SK-N-SH treated with all-trans-retinoic acid at 6 μM for 48 hours (cell line): ENCODE results near the gene DNASE1L3.

Source experiments
- ATAC-seq: fragments of 200-7000 bp; cut with Tn5 transposase; 3 replicates; pipeline ENCODE4 v1.9.1; 2020; ENCODE audit warnings: mild to moderate bottlenecking, moderate library complexity
- ARNTL ChIP-seq: fragments of 450-650 bp; formaldehyde crosslinking; IDR thresholded peaks from 2 replicates; pipeline ENCODE4 v1.5.0; 2020; ENCODE audit warnings: low read depth, mild to moderate bottlenecking, moderate library complexity, borderline replicate concordance
- BACH2 ChIP-seq: fragments of 250-450 bp; sonication (Bioruptor Pico); IDR thresholded peaks from 2 replicates; pipeline ENCODE4 v1.9.0; 2021; ENCODE audit warnings: mild to moderate bottlenecking, borderline replicate concordance
- CSDC2 ChIP-seq: fragments of 250-450 bp; sonication (Bioruptor Pico); IDR thresholded peaks from 2 replicates; pipeline ENCODE4 v1.5.0; 2020; ENCODE audit warnings: mild to moderate bottlenecking, moderate library complexity
- ESRRG ChIP-seq: fragments of 250-450 bp; sonication (Bioruptor Pico); IDR thresholded peaks from 2 replicates; pipeline ENCODE4 v1.6.1; 2021; ENCODE audit warnings: mild to moderate bottlenecking
- GLIS3 ChIP-seq: fragments of 250-450 bp; sonication (Bioruptor Pico); IDR thresholded peaks from 2 replicates; pipeline ENCODE4 v1.5.0; 2020; ENCODE audit warnings: mild to moderate bottlenecking, moderate library complexity
- ISL1 ChIP-seq: fragments of 250-450 bp; sonication (Bioruptor Pico); IDR thresholded peaks from 2 replicates; pipeline ENCODE4 v2.1.2; 2022; ENCODE audit warnings: mild to moderate bottlenecking, moderate library complexity
- OSR1 ChIP-seq: fragments of 250-450 bp; sonication (Bioruptor Pico); IDR thresholded peaks from 2 replicates; pipeline ENCODE4 v1.8.0; 2022; ENCODE audit warnings: moderate library complexity, mild to moderate bottlenecking, inconsistent platforms
- RARB ChIP-seq: fragments of 250-450 bp; sonication (Bioruptor Pico); IDR thresholded peaks from 2 replicates; pipeline ENCODE4 v1.8.0; 2021; ENCODE audit warnings: mild to moderate bottlenecking, moderate library complexity
- TOX ChIP-seq: fragments of 250-450 bp; sonication (Bioruptor Pico); IDR thresholded peaks from 2 replicates; pipeline ENCODE4 v1.8.0; 2021; ENCODE audit warnings: mild to moderate bottlenecking, moderate library complexity, borderline replicate concordance
- ZC3H10 ChIP-seq: fragments of 250-450 bp; sonication (Bioruptor Pico); IDR thresholded peaks from 2 replicates; pipeline ENCODE4 v1.5.1; 2021; ENCODE audit warnings: mild to moderate bottlenecking, moderate library complexity
- ZFP3 ChIP-seq: fragments of 250-450 bp; sonication (Bioruptor Pico); IDR thresholded peaks from 2 replicates; pipeline ENCODE4 v1.5.0; 2020; ENCODE audit warnings: mild to moderate bottlenecking, moderate library complexity
- ZNF565 ChIP-seq: fragments of 450-650 bp; formaldehyde crosslinking; conservative IDR thresholded peaks from 2 replicates; pipeline ENCODE4 v1.5.0; 2020; ENCODE audit warnings: low read depth, mild to moderate bottlenecking, moderate library complexity
- ZNF70 ChIP-seq: fragments of 450-650 bp; formaldehyde crosslinking; IDR thresholded peaks from 2 replicates; pipeline ENCODE4 v1.5.0; 2020; ENCODE audit warnings: mild to moderate bottlenecking, moderate library complexity
- TF ChIP-seq, protein P1 (sequence below): fragments of 250-450 bp; sonication (Bioruptor Pico); IDR thresholded peaks from 2 replicates; pipeline ENCODE4 v1.5.0; 2020; ENCODE audit warnings: mild to moderate bottlenecking, moderate library complexity
- TF ChIP-seq, protein P2 (sequence below): fragments of 250-450 bp; sonication (Bioruptor Pico); IDR thresholded peaks from 2 replicates; pipeline ENCODE4 v1.5.1; 2021; ENCODE audit warnings: mild to moderate bottlenecking, moderate library complexity
- TF ChIP-seq, protein P3 (sequence below): fragments of 250-450 bp; sonication (Bioruptor Pico); IDR thresholded peaks from 2 replicates; pipeline ENCODE4 v1.5.1; 2020; ENCODE audit warnings: low read depth, mild to moderate bottlenecking, moderate library complexity

DNASE1L3 gene

DNA sequence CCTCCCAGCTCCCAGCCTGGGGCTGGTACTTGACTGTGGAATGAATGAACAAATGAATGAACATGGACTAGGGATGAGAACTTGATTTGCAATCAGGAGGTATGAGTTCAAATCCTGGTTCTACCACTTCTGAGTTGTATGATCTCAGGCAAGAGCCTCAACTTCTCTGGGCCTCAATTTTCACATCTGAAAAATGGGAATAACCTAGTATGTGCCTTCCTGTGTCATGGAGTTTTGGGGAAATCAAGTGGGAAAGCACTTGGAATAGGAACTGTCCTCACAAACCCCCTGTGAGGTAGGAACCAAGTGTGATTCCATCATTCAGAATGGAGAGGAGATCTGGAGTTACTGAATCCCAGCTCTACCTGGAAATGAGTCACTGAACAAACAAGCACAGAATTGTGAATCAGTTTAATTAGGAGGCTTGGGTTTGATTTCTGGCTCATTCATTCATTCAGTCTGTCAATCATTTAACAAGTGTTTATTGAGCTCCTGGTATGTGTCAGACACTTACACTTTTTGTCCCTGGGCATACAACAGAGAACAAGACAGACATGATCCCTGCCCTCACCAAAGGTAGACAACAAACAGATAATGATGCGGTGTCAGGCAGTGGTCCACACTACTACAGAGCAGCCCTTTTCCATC, 29.7 kb downstream of the DNASE1L3 start:
- ATAC-seq = no peak
- TF ChIP-seq, protein P1, sequence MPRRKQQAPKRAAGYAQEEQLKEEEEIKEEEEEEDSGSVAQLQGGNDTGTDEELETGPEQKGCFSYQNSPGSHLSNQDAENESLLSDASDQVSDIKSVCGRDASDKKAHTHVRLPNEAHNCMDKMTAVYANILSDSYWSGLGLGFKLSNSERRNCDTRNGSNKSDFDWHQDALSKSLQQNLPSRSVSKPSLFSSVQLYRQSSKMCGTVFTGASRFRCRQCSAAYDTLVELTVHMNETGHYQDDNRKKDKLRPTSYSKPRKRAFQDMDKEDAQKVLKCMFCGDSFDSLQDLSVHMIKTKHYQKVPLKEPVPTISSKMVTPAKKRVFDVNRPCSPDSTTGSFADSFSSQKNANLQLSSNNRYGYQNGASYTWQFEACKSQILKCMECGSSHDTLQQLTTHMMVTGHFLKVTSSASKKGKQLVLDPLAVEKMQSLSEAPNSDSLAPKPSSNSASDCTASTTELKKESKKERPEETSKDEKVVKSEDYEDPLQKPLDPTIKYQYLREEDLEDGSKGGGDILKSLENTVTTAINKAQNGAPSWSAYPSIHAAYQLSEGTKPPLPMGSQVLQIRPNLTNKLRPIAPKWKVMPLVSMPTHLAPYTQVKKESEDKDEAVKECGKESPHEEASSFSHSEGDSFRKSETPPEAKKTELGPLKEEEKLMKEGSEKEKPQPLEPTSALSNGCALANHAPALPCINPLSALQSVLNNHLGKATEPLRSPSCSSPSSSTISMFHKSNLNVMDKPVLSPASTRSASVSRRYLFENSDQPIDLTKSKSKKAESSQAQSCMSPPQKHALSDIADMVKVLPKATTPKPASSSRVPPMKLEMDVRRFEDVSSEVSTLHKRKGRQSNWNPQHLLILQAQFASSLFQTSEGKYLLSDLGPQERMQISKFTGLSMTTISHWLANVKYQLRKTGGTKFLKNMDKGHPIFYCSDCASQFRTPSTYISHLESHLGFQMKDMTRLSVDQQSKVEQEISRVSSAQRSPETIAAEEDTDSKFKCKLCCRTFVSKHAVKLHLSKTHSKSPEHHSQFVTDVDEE (CRISPR knock-in tag) = no peak
- TF ChIP-seq RARB (no peak), GLIS3 (CRISPR knock-in tag) (no peak), BACH2 (CRISPR knock-in tag) (no peak), ARNTL (no peak), ZFP3 (CRISPR knock-in tag) (no peak)
- TF ChIP-seq, protein P2, sequence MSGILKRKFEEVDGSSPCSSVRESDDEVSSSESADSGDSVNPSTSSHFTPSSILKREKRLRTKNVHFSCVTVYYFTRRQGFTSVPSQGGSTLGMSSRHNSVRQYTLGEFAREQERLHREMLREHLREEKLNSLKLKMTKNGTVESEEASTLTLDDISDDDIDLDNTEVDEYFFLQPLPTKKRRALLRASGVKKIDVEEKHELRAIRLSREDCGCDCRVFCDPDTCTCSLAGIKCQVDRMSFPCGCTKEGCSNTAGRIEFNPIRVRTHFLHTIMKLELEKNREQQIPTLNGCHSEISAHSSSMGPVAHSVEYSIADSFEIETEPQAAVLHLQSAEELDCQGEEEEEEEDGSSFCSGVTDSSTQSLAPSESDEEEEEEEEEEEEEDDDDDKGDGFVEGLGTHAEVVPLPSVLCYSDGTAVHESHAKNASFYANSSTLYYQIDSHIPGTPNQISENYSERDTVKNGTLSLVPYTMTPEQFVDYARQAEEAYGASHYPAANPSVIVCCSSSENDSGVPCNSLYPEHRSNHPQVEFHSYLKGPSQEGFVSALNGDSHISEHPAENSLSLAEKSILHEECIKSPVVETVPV (CRISPR knock-in tag) = no peak

DNA sequence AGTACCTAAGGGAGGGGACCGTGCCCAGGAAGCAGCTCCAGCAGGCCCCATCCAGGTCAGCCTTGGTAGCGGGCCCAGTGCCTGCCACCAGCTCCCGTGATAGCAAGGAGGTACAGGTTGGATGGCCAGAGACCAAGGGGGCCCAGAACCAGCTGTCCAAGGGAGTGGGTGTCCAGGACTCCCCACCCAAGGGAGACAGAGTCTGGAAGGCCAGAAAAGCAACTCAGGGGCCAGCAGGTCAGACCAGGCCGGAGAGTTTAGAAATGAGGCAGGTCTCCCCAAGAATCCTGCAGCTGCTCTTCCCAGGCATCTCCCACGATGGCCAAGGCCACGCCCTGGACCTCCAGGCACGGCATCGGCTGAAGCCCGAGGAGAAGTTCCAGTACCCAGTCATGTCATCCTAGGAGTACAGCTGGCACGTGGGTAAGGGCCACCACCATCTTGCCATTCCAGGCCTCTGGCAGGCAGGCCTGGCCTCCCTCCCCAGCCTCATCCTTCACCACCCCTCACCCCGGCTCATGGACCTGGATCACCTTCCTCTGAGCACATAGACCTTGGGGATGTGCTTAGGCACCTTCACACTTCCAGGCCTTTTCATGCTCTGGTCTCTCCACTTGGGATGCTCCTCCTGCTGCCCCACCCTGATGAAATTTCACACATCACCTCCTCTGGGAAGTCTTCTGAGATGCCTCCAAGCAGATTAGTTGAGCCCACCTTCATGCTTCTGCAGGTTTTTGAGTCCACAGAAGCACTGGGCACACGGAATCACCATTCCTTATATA, 30.5 kb downstream of the DNASE1L3 start:
- TF ChIP-seq ESRRG = 0 out of 2 replicates have a peak, but pooled peaks have one; percentile 4
- TF ChIP-seq ZFP3 (CRISPR knock-in tag) = no peak
- ATAC-seq = no peak

DNA sequence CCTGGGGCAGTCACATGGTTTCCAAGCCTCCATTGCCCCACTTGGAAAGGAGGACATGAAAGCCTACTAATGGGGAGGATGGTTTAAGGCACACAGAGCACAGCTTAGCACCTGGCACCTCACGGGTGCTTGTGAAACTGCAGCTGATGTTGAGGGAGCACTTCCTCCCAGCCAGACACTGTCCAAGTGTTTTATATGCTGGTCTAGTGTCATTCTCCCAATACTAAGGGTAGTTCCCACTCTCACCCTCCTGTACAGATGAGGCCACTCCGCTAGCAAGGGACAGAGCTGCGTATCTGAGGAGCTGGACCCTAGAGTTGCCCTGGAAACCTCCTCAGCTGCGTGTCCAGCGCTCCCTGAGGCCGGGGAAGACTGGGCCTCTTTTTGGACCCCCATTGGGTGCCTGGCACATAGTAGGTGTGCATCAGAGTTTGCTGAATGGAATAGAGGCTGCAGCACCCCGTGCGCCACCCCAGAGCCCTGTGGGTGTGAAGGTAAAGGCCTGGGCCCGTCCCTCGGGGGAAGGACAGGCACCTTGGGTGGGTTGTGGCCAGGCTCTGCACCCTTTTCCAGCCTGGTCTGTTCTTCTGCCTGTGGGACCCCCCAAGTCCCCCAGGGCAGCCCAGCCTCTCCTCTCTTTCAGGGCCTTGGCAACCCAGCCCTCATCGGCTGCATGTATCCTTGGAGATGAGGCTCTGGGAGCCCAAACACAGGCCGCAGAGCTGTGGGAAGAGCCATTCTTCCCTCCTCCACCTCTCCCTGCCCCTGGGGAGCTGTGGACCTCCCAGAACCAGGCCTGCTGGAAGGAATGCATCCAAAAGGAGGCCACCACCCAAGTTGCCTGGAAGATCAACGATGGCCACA, 31.3 kb downstream of the DNASE1L3 start:
- no peak for ATAC-seq
- TF ChIP-seq ZC3H10 (CRISPR knock-in tag) (no peak), TOX (CRISPR knock-in tag) (no peak), ESRRG (no peak), ISL1 (no peak), ZNF70 (no peak), BACH2 (CRISPR knock-in tag) (no peak), ZNF565 (CRISPR knock-in tag) (no peak), OSR1 (no peak), CSDC2 (no peak), ZFP3 (CRISPR knock-in tag) (no peak)
- TF ChIP-seq, protein P3, sequence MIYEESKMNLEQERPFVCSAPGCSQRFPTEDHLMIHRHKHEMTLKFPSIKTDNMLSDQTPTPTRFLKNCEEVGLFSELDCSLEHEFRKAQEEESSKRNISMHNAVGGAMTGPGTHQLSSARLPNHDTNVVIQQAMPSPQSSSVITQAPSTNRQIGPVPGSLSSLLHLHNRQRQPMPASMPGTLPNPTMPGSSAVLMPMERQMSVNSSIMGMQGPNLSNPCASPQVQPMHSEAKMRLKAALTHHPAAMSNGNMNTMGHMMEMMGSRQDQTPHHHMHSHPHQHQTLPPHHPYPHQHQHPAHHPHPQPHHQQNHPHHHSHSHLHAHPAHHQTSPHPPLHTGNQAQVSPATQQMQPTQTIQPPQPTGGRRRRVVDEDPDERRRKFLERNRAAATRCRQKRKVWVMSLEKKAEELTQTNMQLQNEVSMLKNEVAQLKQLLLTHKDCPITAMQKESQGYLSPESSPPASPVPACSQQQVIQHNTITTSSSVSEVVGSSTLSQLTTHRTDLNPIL (CRISPR knock-in tag) = no peak
- TF ChIP-seq, protein P2 (CRISPR knock-in tag) = no peak
- TF ChIP-seq, protein P1 (CRISPR knock-in tag) = no peak
